D341Med (cell line): ENCODE measurements around the gene CACNA2D4.

Experiments
- DNase-seq: peaks from one replicate; pipeline ENCODE4 v3.0.0; 2012; ENCODE audit warnings: low spot score

CACNA2D4 gene

GRCh38 chr12:1919284-1919683 lies 832 bp upstream of the CACNA2D4 start:
- peak; percentile 24 for DNase-seq

GRCh38 chr12:1918884-1919236 lies 408 bp upstream of the CACNA2D4 start:
- no peak for DNase-seq

- peak; percentile 41 for DNase-seq
These were observed 1.0 kb downstream of the CACNA2D4 start for GRCh38 chr12:1917172-1918070.

GRCh38 chr12:1916371-1917171 lies 1.9 kb downstream of the CACNA2D4 start:
- DNase-seq = peak; percentile 52

- peak; percentile 30 for DNase-seq
These were observed 3.1 kb downstream of the CACNA2D4 start for GRCh38 chr12:1915082-1915968.

GRCh38 chr12:1914114-1914911 lies 4.1 kb downstream of the CACNA2D4 start:
- peak; percentile 20 for DNase-seq

GRCh38 chr12:1913377-1914113 lies 4.9 kb downstream of the CACNA2D4 start:
- DNase-seq = peak; percentile 21

- peak; percentile 15 for DNase-seq
These were observed 5.7 kb downstream of the CACNA2D4 start for GRCh38 chr12:1912580-1913376.

- DNase-seq = peak; percentile 39
These were observed 6.6 kb downstream of the CACNA2D4 start for GRCh38 chr12:1911598-1912575.

- no peak for DNase-seq
These were observed 8.0 kb downstream of the CACNA2D4 start for GRCh38 chr12:1910468-1910867.

GRCh38 chr12:1908758-1909157 lies 9.7 kb downstream of the CACNA2D4 start:
- DNase-seq = peak; percentile 29

GRCh38 chr12:1907652-1908611 lies 10.5 kb downstream of the CACNA2D4 start:
- peak; percentile 42 for DNase-seq

GRCh38 chr12:1906579-1906978 lies 11.9 kb downstream of the CACNA2D4 start:
- no peak for DNase-seq

- no peak for DNase-seq
These were observed 13.6 kb downstream of the CACNA2D4 start for GRCh38 chr12:1904875-1905274.

- DNase-seq = no peak
These were observed 21.5 kb downstream of the CACNA2D4 start for GRCh38 chr12:1896964-1897363.

GRCh38 chr12:1890810-1891209 lies 27.6 kb downstream of the CACNA2D4 start:
- no peak for DNase-seq

- DNase-seq = no peak
These were observed 28.2 kb downstream of the CACNA2D4 start for GRCh38 chr12:1890119-1890703.
